PC-9 (cell line): Measurements from ENCODE around the gene PRR3. TPM values are rescaled to one million over a fixed set of nuclear protein-coding genes. Genes with fewer than 3 reads are reported as not detected.

Source experiments
- BruUV-seq: library from RNA; stranded (reverse); fragments of 400-500 nt; replicated peaks from 2 replicates; lab custom pipeline; 2021; lab: Mats Ljungman, UMichigan
- CTCF ChIA-PET: fragments of 300-600 bp; sonication (Branson Sonifier 250); formaldehyde crosslinking; loops from one replicate; lab custom pipeline; 2022; ENCODE audit warnings: antibody characterized with exemption; lab: Charles Lee
- POLR2A ChIA-PET: fragments of 300-600 bp; sonication (Branson Sonifier 250); formaldehyde crosslinking; loops from one replicate; lab custom pipeline; 2022; ENCODE audit warnings: antibody characterized with exemption; ENCODE audit not compliant: unreplicated experiment; lab: Charles Lee
- DNase-seq, 2 experiments: peaks; one replicate each; pipeline versions ENCODE4 v3.0.0 to v3.0.0-alpha.2; 2015 to 2022; ENCODE audit warnings: mixed read lengths in 1 of 2
- H2AFZ ChIP-seq: fragments of 200-600 bp; sonication (generic); 2 replicates; pipeline ENCODE4 v1.8.1; 2017; ENCODE audit warnings: antibody characterized with exemption
- H3F3A ChIP-seq: fragments of 200-600 bp; sonication (generic); 2 replicates; pipeline ENCODE4 v1.8.1; 2017; ENCODE audit warnings: antibody characterized with exemption, mild to moderate bottlenecking, low read depth; ENCODE audit not compliant: insufficient read depth
- H3K27ac ChIP-seq: fragments of 200-600 bp; sonication (generic); 2 replicates; pipeline ENCODE4 v1.6.1; 2016; ENCODE audit warnings: mixed run types
- H3K27me3 ChIP-seq: fragments of 200-600 bp; sonication (generic); 2 replicates; pipeline ENCODE4 v1.6.1; 2016; ENCODE audit warnings: low read depth, mixed run types; ENCODE audit not compliant: insufficient read depth
- H3K36me3 ChIP-seq: fragments of 200-600 bp; sonication (generic); 2 replicates; pipeline ENCODE4 v1.6.1; 2016; ENCODE audit warnings: low read depth, mixed run types
- H3K4me1 ChIP-seq: fragments of 200-600 bp; sonication (generic); replicated peaks from 2 replicates; pipeline ENCODE4 v1.6.1; 2016; ENCODE audit warnings: mixed run types; ENCODE audit not compliant: insufficient read depth
- H3K4me2 ChIP-seq: fragments of 200-600 bp; sonication (generic); 2 replicates; pipeline ENCODE4 v1.6.1; 2017; ENCODE audit warnings: mixed run types
- H3K4me3 ChIP-seq: fragments of 200-600 bp; sonication (generic); 2 replicates; pipeline ENCODE4 v1.6.1; 2016; ENCODE audit warnings: mixed run types
- H3K79me2 ChIP-seq: fragments of 200-600 bp; sonication (generic); 2 replicates; pipeline ENCODE4 v1.6.1; 2017; ENCODE audit warnings: low read depth, mixed run types
- H3K9me2 ChIP-seq: fragments of 200-600 bp; sonication (generic); 2 replicates; pipeline ENCODE4 v1.8.1; 2017; ENCODE audit warnings: mild to moderate bottlenecking; ENCODE audit not compliant: insufficient read depth
- H3K9me3 ChIP-seq: fragments of 200-600 bp; sonication (generic); 2 replicates; pipeline ENCODE4 v1.8.1; 2016; ENCODE audit warnings: low read depth; ENCODE audit not compliant: insufficient read depth
- H4K20me1 ChIP-seq: fragments of 200-600 bp; sonication (generic); 2 replicates; pipeline ENCODE4 v1.8.1; 2017; ENCODE audit not compliant: insufficient read depth
- CTCF ChIP-seq: fragments of 200-600 bp; sonication (generic); conservative IDR thresholded peaks from 2 replicates; pipeline ENCODE4 v1.6.1; 2017; ENCODE audit warnings: mixed run types, antibody characterized with exemption, mild to moderate bottlenecking, moderate library complexity
- EZH2 ChIP-seq: fragments of 200-600 bp; sonication (generic); IDR thresholded peaks from 2 replicates; pipeline ENCODE4 v1.8.0; 2017; ENCODE audit warnings: antibody characterized with exemption, low read depth
- intact Hi-C: fragments of 100-400 bp; cut with micrococcal nuclease; formaldehyde crosslinking; loops from one replicate; pipeline ENCODE4 v1.10.0; 2022; ENCODE audit not compliant: unreplicated experiment
- total RNA-seq: library from RNA; stranded (reverse); gene quantifications from 2 replicates; pipeline ENCODE4 v1.2.3, GENCODE V29; 2021

PRR3 gene
- total RNA-seq, 1 experiment from 2014 or later = 16.9 TPM

- Histone ChIP-seq H3K4me3 (peak overlapping the region; percentile 80), H3K27me3 (no peaks in the 10 kb centered on the region), H3F3A (peaks cover 23% of the 10 kb centered on the region), H3K4me1 (peaks cover 33% of the 10 kb centered on the region), H3K27ac (no peak overlapping the region), H3K9me3 (no peaks in the 10 kb centered on the region), H3K79me2 (peaks cover 38% of the 10 kb centered on the region), H4K20me1 (peaks cover 35% of the 10 kb centered on the region), H3K4me2 (peak overlapping the region; percentile 96), H3K36me3 (peaks cover 15% of the 10 kb centered on the region; the same call in 1 of the 2 replicates), H2AFZ (peak overlapping the region; percentile 99), H3K9me2 (no peaks in the 10 kb centered on the region)
- CTCF ChIA-PET = no interaction called here
- no TSS peak for BruUV-seq
- DNase-seq = no peak
- POLR2A ChIA-PET = interaction anchor here (0.5 to 1.9 kb wide), 2 partner anchors 20 to 40 kb away, joined by 3 to 6 read pairs; no protein-coding TSS in a partner anchor
- intact Hi-C loops = loop anchor here (2.0 kb wide), 1 partner anchor 47 kb away; the partner anchor contains the start of genes MRPS18B and PPP1R10
- TF ChIP-seq EZH2 = no peak
- TF ChIP-seq CTCF = no peak
Observed at GRCh38 chr6:30570263-30570662, 13.2 kb downstream of the PRR3 start.

- ChIA-PET POLR2A (interaction anchor here (0.6 to 1.9 kb wide), 2 partner anchors 20 to 58 kb away, joined by 6 to 14 read pairs; no protein-coding TSS in a partner anchor), CTCF (no interaction called here)
- H3K9me2 ChIP-seq = no peaks in the 10 kb centered on the region
- H4K20me1 ChIP-seq = peaks cover 40% of the 10 kb centered on the region
- TSS peak; percentile 84 for BruUV-seq
- no peak for DNase-seq
- peaks cover 15% of the 10 kb centered on the region; the same call in 1 of the 2 replicates for H3K36me3 ChIP-seq
- peaks cover 33% of the 10 kb centered on the region for H3K4me1 ChIP-seq
- peak overlapping the region; percentile 99 for H2AFZ ChIP-seq
- H3K4me2 ChIP-seq = peak overlapping the region; percentile 96
- H3K4me3 ChIP-seq = peak overlapping the region; percentile 80
- H3F3A ChIP-seq = peaks cover 19% of the 10 kb centered on the region; the same call in 1 of the 2 replicates
- no peaks in the 10 kb centered on the region for H3K9me3 ChIP-seq
- TF ChIP-seq EZH2 (no peak), CTCF (no peak)
- peaks cover 42% of the 10 kb centered on the region for H3K79me2 ChIP-seq
- H3K27ac ChIP-seq = 0 out of 2 replicates have a peak overlapping the region, but pooled peaks have one; percentile 49
- intact Hi-C loops = loop anchor here (1.0 to 2.0 kb wide), 3 partner anchors 14 to 46 kb away; partner anchors contain the start of genes GNL1, MRPS18B and PPP1R10
- H3K27me3 ChIP-seq = no peaks in the 10 kb centered on the region
Observed at GRCh38 chr6:30570740-30571074, 13.6 kb downstream of the PRR3 start.

GRCh38 chr6:30571075-30571761, 14.1 kb downstream of the PRR3 start, which contains the start of gene ABCF1:
TSS of gene ABCF1 (plus strand) at chr6:30571442. CDS start at chr6:30571488, 46 bp downstream.
- peaks cover 15% of the 10 kb centered on the region; the same call in 1 of the 2 replicates for H3K36me3 ChIP-seq
- H3K9me2 ChIP-seq = no peaks in the 10 kb centered on the region
- H4K20me1 ChIP-seq = peaks cover 43% of the 10 kb centered on the region
- H3K4me2 ChIP-seq = peak within 1 kb of the TSS; percentile 96
- H3F3A ChIP-seq = peaks cover 14% of the 10 kb centered on the region; the same call in 1 of the 2 replicates
- H2AFZ ChIP-seq = peak within 1 kb of the TSS; percentile 99
- peaks cover 46% of the 10 kb centered on the region for H3K79me2 ChIP-seq
- H3K4me1 ChIP-seq = peaks cover 33% of the 10 kb centered on the region
- H3K27ac ChIP-seq = peak within 1 kb of the TSS; percentile 49
- H3K4me3 ChIP-seq = peak within 1 kb of the TSS; percentile 80
- intact Hi-C loops = loop anchor here (1.0 to 2.0 kb wide), 3 partner anchors 15 to 46 kb away; partner anchors contain the start of genes GNL1, MRPS18B and PPP1R10
- ChIA-PET POLR2A (interaction anchor here (0.6 to 1.9 kb wide), 6 partner anchors 14 to 127 kb away, joined by 3 to 14 read pairs (median 4); partner anchors contain the start of gene PRR3), CTCF (interaction anchor here (0.6 to 0.7 kb wide), 2 partner anchors 9 to 19 kb away, joined by 3 to 4 read pairs; no protein-coding TSS in a partner anchor)
- DNase-seq = peak; percentile 85 to 99
- H3K27me3 ChIP-seq = no peaks in the 10 kb centered on the region
- no TSS peak for BruUV-seq
- no peak for TF ChIP-seq CTCF
- TF ChIP-seq EZH2 = no peak
- no peaks in the 10 kb centered on the region for H3K9me3 ChIP-seq
